Activated T-helper 17 cell treated with anti-CD3 and anti-CD28 coated beads, Interleukin-2, amount 50 U/mL, for 72 hours (primary cell): Measurements from ENCODE around the gene ACOX3. TPM values are rescaled to one million over a fixed set of nuclear protein-coding genes. Genes with fewer than 3 reads are reported as not detected.

ENCODE experiments used
- ATAC-seq: fragments of 150-1000 bp; cut with Tn5 transposase; replicated peaks from 2 replicates; pipeline ENCODE4 v1.10.0; 2021; ENCODE audit warnings: mild to moderate bottlenecking, moderate library complexity
- H3K27ac Mint-ChIP-seq: one replicate; pipeline ENCODE4 v1.8.0; 2022; ENCODE audit warnings: mixed read lengths
- H3K27me3 Mint-ChIP-seq: one replicate; pipeline ENCODE4 v1.8.0; 2022; ENCODE audit warnings: mixed read lengths
- H3K36me3 Mint-ChIP-seq: one replicate; pipeline ENCODE4 v1.8.0; 2022; ENCODE audit warnings: low read depth, mild to moderate bottlenecking, mixed read lengths
- H3K4me1 Mint-ChIP-seq: one replicate; pipeline ENCODE4 v1.8.0; 2022; ENCODE audit warnings: mixed read lengths
- H3K4me3 Mint-ChIP-seq: one replicate; pipeline ENCODE4 v1.8.0; 2022; ENCODE audit warnings: mild to moderate bottlenecking, mixed read lengths
- H3K9me3 Mint-ChIP-seq: one replicate; pipeline ENCODE4 v1.8.0; 2022; ENCODE audit warnings: mixed read lengths
- total RNA-seq, 2 donors: library from RNA; stranded (reverse); gene quantifications; one replicate each; pipeline ENCODE4 v1.2.3, GENCODE V29; 2022

Gene ACOX3
- total RNA-seq, 2 donors from 2014 or later, result 34.4 to 63.6 TPM

DNA sequence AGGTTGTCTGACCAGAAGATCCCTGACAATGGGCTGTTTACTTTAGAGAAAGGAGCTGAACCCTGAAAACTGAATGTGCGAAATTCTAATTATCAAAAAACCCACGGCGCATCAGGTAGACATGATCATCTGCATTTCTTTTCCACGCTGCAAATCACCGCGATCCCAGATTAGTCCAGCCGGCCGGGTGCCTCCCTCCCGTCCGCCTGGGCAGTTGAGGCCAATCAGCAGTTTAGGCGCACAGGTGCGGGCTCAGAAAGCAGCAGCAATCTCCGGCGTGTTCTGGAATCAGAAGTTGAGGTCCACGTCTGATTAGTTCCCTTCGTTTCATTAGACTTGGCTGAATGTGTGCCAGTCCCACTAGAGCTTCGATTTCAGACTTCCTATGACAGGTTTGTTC is 73.9 kb downstream of the ACOX3 start:
- no peak overlapping the region for H3K27ac Mint-ChIP-seq
- H3K27me3 Mint-ChIP-seq, result no peaks in the 10 kb centered on the region
- peaks cover 3% of the 10 kb centered on the region for H3K9me3 Mint-ChIP-seq
- H3K36me3 Mint-ChIP-seq, result peaks cover 42% of the 10 kb centered on the region
- H3K4me1 Mint-ChIP-seq, result peaks cover 3% of the 10 kb centered on the region
- H3K4me3 Mint-ChIP-seq, result no peak overlapping the region
- no peak for ATAC-seq

DNA sequence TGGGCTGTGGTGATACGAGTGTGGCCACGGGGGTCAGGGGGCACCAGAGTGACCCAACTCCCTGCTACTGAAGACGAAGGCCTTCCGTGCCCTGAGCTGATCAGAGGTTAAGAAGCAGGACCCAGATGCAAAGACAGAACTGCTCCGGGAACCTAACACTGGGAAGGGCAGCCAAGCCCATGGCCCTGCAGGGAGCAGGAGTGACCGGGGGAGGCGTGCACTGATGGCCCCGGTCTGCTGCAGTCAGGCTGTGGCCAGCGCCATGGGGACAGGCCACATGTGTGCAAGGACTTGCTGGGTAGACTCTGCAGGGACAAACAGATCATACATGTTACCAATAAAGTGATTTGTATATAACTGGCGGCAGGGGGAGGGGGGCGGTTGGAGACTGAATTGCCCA is 74.6 kb downstream of the ACOX3 start:
- no peak overlapping the region for H3K27ac Mint-ChIP-seq
- ATAC-seq, result no peak
- peaks cover 3% of the 10 kb centered on the region for H3K4me1 Mint-ChIP-seq
- H3K9me3 Mint-ChIP-seq, result peaks cover 3% of the 10 kb centered on the region
- no peak overlapping the region for H3K4me3 Mint-ChIP-seq
- H3K27me3 Mint-ChIP-seq, result no peaks in the 10 kb centered on the region
- H3K36me3 Mint-ChIP-seq, result peaks cover 38% of the 10 kb centered on the region

DNA sequence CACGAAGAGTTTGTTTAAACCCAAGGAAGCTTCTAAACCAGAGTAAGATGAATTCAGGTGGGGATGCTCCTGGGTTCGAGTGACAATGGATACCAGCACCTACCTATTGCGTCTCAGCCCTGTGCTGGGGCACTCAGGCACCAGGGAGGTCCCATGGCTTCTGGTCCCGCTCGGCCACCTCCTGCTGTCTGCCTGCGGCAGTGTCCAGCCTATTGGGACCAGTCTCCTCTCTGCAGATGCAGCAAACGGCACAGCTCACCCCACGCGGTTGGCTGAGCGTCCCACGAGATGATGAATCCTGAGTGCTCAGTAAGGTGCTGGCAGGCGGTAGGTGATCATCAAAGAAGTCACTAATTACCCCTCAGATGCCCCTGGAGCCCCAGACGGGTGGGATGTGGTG is 75.2 kb downstream of the ACOX3 start:
- Mint-ChIP-seq H3K9me3 (peaks cover 3% of the 10 kb centered on the region), H3K36me3 (peaks cover 38% of the 10 kb centered on the region), H3K27ac (no peak overlapping the region), H3K4me1 (peaks cover 3% of the 10 kb centered on the region), H3K4me3 (no peak overlapping the region), H3K27me3 (no peaks in the 10 kb centered on the region)
- ATAC-seq, result no peak

DNA sequence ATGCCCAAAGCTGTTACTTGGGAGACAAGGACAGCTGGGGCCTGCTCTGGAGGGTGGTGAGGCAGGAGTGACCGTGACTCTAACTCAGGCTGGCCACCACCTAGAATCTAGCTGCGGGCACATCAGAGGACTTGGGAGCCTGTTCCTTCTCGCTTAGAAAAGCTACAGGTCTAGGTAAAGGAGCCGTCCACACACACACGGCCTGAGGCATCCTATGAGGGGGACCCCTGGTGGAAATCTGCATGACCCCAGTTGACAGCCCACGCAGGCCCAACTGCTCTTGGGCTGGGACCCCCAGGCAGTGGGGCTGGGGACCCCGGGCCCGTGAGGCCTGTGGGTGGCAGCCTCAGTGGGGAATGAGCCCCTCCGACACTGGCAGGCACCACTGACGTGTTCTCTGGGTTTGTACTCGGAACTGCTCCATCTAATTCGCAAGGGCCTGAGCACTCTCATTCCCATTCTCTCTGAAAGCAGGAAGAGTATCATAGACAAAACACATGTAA is 75.6 kb downstream of the ACOX3 start:
- Mint-ChIP-seq H3K27me3 (no peaks in the 10 kb centered on the region), H3K4me1 (peaks cover 3% of the 10 kb centered on the region), H3K36me3 (peaks cover 38% of the 10 kb centered on the region), H3K27ac (no peak overlapping the region), H3K9me3 (peaks cover 3% of the 10 kb centered on the region), H3K4me3 (no peak overlapping the region)
- ATAC-seq, result no peak

DNA sequence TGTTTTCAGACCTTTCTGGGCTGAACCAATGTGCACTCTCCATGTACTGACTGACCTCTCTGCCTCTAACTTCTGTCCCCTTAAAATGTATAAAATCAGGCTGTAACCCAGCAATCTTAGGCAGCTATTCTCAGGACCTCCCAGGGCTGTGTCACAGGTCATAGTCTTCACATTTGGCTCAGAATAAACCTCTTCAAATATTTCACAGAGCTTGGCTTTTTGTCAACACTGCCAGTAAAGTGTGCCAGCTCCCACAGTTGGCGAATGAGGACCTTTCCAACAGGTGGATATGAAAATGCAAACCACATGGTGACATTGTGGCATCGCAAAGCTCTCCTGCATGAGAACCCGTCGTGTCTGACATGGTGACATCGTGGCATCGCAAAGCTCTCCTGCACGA is 76.4 kb downstream of the ACOX3 start:
- Mint-ChIP-seq H3K4me1 (peaks cover 3% of the 10 kb centered on the region), H3K4me3 (no peak overlapping the region)

DNA sequence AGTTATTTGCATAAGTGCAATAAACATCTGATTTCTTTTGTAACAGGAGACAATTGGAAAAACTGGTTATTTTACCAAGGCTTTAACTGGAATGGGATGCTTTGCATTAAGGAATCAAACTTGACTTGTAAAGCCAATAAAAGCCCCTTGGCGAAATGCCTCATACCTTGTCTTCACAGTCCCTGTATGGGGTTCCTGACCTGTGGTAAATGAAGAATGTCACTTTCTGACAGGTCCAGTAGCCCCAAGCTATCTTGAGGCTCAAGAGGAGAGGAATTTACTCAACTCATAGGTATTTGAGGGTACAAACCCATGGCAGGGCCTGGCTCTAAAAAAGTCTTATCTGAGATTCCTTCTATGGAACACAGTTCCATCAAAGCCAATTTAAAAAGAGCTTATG is 78.0 kb downstream of the ACOX3 start:
- Mint-ChIP-seq H3K36me3 (peaks cover 38% of the 10 kb centered on the region), H3K4me3 (no peak overlapping the region), H3K4me1 (peaks cover 3% of the 10 kb centered on the region), H3K27me3 (peaks cover 3% of the 10 kb centered on the region), H3K27ac (no peak overlapping the region), H3K9me3 (peaks cover 3% of the 10 kb centered on the region)
- no peak for ATAC-seq

More for the DNA sequence above, 76.4 kb downstream of the ACOX3 start:
- H3K36me3 Mint-ChIP-seq, result peaks cover 38% of the 10 kb centered on the region
- peaks cover 3% of the 10 kb centered on the region for H3K9me3 Mint-ChIP-seq
- H3K27me3 Mint-ChIP-seq, result no peaks in the 10 kb centered on the region
- H3K27ac Mint-ChIP-seq, result no peak overlapping the region
- ATAC-seq, result no peak

DNA sequence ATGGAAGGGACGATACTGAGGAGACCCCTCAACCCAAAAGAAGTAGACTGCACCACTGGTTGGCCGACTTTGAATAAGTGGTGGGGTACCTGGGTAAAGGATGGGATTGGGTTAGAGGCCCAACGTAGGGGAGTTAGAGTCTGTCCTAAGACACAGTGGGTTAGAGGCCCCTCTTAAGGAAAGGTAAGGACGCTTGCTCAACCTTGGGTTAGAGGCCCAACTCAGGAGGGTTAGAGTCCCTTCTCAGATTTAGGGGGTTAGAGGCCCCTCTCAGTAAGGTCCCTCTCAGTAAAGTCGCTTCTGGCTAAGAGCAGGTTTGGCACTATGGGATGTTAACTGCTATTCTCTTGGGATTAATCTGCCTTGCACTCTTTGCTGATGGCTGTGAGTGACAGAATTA is 81.3 kb downstream of the ACOX3 start:
- peaks cover 3% of the 10 kb centered on the region for H3K9me3 Mint-ChIP-seq
- ATAC-seq, result no peak

DNA sequence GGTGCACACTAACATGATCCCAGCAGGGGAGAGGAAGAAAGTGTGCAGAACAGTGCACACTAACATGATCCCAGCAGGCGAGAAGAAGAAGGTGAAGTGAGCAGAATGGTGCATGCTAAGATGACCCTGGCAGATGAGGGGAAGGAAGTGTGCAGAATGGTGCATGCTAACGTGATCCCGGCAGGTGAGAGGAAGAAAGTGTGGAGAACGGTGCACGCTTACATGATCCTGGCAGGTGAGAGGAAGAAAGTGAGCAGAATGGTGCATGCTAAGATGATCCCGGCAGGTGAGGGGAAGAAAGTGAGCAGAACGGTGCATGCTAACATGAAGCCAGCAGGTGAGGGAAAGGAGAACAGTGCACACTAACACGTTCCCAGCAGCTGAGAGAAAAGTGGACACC is 83.7 kb downstream of the ACOX3 start:
- no peaks in the 10 kb centered on the region for H3K9me3 Mint-ChIP-seq
- no peaks in the 10 kb centered on the region for H3K36me3 Mint-ChIP-seq
- no peak overlapping the region for H3K4me3 Mint-ChIP-seq
- peaks cover 3% of the 10 kb centered on the region for H3K27me3 Mint-ChIP-seq
- no peak overlapping the region for H3K27ac Mint-ChIP-seq
- ATAC-seq, result no peak
- no peaks in the 10 kb centered on the region for H3K4me1 Mint-ChIP-seq

More for the DNA sequence above, 81.3 kb downstream of the ACOX3 start:
- Mint-ChIP-seq H3K4me1 (peaks cover 3% of the 10 kb centered on the region), H3K27me3 (peaks cover 3% of the 10 kb centered on the region), H3K36me3 (peaks cover 11% of the 10 kb centered on the region), H3K4me3 (no peak overlapping the region), H3K27ac (no peak overlapping the region)

DNA sequence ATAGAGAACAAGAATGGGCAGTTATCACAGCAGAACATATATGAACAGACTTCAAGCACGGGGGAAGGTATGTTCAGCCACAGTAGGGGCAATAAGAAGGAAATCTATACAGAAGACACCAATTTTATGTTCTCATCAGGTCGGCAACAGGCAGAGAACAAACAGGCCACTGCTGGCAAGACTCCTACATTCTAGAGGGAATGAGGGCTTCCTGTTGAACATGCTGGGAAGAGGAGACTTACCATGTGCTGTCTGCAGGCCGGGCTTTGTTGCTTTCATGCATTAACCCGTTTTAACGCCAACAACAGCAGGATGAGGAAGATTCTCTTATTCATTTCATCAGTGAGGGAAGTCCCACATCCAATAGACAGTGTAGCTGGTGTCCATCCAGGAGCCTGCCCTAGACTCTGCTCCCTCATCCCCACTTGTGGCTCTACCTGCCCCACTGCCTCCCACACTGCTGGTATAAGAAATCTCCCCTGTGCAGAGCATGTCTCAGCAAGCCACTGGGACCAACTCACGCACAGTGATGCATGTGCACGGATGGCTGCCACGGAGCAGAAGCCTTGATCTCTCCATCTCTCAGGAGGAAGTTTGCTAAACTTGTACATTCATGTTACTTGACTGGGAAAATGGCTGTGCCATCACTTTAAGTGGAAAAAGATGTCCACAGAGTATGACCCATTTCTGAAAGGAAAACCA is 84.5 kb downstream of the ACOX3 start:
- Mint-ChIP-seq H3K4me3 (no peak overlapping the region), H3K4me1 (no peaks in the 10 kb centered on the region), H3K36me3 (no peaks in the 10 kb centered on the region), H3K9me3 (no peaks in the 10 kb centered on the region), H3K27ac (no peak overlapping the region), H3K27me3 (peaks cover 3% of the 10 kb centered on the region)
- no peak for ATAC-seq

DNA sequence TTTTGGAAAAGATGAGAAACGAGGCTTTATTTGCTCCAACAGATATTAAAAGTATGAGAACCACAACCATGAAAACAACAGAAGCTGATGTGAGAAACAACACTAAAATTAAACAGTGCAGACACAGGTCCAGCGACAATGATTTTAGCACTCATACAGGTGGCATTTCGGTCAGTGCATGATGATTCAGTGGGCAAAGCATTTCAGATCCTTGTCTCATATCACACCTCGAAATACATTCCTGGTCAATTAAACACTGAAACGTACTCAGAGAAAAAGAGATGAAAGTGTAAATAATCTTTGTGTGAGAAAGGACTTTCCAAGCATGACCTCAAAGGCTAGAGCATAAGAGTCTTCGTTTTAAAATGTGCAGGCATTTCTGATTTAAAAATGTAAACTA is 85.2 kb downstream of the ACOX3 start:
- Mint-ChIP-seq H3K9me3 (no peaks in the 10 kb centered on the region), H3K4me1 (no peaks in the 10 kb centered on the region), H3K27me3 (peaks cover 3% of the 10 kb centered on the region), H3K4me3 (no peak overlapping the region), H3K36me3 (no peaks in the 10 kb centered on the region), H3K27ac (no peak overlapping the region)
- ATAC-seq, result no peak

DNA sequence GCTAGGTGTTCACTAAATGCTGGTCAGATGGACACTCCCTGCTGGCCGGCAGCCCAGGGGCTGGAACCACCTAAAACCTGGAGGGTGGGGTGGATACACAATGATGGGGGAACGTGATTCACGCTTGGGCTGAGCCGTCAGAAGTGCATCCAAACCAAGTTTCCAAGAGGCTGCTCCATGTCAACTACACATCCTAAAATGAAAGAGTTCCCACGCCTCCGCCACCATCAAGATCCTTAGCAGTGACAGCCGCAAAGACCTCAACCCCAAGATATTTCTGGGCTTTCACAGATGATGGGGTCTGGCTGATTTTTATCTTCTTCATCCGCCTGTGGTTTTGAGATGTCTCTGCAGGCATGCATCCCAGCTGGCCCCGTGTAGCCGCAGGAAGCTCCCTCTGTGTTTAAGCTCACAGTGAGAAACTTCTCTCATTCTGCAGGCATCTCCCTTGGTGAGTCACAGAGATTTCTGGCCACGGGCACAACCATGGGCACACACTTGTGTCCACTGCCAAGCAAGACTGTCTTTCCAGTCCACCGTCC is 86.5 kb downstream of the ACOX3 start:
- Mint-ChIP-seq H3K4me1 (no peaks in the 10 kb centered on the region), H3K4me3 (no peak overlapping the region), H3K27me3 (peaks cover 3% of the 10 kb centered on the region), H3K27ac (no peak overlapping the region), H3K36me3 (no peaks in the 10 kb centered on the region), H3K9me3 (no peaks in the 10 kb centered on the region)
- ATAC-seq, result no peak

DNA sequence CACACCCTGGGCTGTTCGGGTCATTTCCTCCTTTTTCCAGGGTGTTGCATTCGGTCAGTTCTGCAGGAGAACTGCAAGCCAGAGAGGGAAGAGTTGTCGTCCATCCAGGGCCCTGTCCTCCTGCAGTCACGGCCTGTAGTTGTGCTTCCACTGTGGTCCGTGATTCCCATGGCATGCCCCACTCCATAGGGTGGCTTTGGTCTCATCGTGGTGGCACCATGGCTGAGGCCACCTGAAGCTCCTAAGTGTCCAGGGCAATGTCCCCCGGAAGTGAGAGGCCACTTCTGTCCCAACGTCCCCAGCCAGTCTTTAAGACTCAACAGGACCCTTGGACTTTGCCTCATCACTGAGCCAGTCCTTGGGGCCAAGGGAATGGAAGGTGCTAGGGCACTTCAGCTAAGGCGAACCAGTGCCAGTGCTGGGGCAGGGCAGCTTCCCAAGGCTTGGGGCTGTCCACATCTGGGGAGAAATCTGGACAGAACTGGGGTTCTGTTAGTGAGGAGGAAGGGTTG is 87.3 kb downstream of the ACOX3 start:
- H3K27me3 Mint-ChIP-seq, result peaks cover 2% of the 10 kb centered on the region
- ATAC-seq, result no peak
- H3K9me3 Mint-ChIP-seq, result no peaks in the 10 kb centered on the region
- no peak overlapping the region for H3K27ac Mint-ChIP-seq
- no peaks in the 10 kb centered on the region for H3K4me1 Mint-ChIP-seq
- H3K36me3 Mint-ChIP-seq, result no peaks in the 10 kb centered on the region
- H3K4me3 Mint-ChIP-seq, result no peak overlapping the region

DNA sequence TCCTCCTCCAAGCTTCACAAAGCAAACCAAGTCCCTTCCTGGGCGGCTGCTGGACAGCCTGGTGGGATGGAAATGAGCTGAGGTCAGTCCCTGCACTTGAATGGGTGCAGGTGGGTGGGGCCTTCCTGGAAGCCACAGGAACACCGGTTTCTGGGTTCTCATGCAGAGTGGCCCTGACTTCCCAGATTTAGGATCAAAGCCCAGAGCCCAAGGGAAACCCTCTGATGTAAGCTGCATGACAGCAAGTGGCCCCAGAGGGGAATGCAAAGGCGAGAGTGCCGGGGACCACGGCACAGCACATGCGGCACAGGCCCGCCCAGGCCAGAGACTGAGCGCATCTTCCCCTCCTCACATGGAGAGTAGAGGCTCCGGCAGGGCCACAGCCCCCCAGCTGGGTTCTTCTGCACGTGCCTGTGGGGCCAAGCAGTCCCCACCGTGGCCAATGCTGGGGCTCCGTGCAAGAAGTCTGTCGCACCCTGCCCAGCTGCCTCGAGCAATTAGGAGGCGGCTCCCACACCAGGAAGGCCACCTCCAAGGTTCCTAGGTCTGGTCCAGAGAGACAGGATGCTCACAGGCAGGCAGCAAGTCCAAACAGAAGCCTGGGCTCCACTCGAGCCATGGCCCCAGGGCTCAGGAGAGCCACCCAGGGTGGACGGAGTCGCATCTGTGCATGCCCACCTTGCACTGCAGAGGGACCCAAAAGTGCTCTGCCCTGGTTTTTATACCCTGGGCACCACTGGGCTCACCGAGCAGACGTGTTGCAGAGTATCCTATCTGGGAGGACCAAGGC is 88.0 kb downstream of the ACOX3 start:
- no peak for ATAC-seq
- Mint-ChIP-seq H3K36me3 (no peaks in the 10 kb centered on the region), H3K27ac (no peak overlapping the region), H3K27me3 (no peaks in the 10 kb centered on the region), H3K9me3 (no peaks in the 10 kb centered on the region), H3K4me1 (no peaks in the 10 kb centered on the region), H3K4me3 (no peak overlapping the region)

DNA sequence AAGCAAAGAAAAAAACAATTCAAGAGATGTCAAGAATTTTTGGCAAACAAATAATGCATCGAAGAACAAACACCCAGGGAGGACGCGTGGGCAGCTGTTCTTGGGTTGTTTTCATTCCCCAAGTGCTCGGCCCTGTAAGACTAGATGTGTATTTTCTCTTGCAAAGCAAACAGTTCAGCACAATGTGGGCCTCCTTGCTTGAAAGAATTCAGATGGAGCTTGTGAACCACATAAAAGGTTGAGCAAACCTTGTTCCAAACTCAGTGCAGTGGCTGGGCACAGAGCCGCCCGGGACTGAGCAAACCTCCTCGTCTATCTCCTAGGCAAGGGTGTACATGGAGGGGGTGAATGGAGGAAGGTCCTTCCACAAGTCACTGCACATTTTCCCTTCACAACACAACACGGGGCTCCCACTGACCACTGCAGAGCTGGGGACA is 88.6 kb downstream of the ACOX3 start:
- Mint-ChIP-seq H3K36me3 (no peaks in the 10 kb centered on the region), H3K27me3 (no peaks in the 10 kb centered on the region), H3K4me3 (no peak overlapping the region), H3K4me1 (no peaks in the 10 kb centered on the region), H3K27ac (no peak overlapping the region), H3K9me3 (no peaks in the 10 kb centered on the region)
- no peak for ATAC-seq
